KBM-7 (cell line): Measurements from ENCODE around the gene POLR2B.
A peak's percentile ranks its signal among the peaks of the same experiment; 100 is the strongest.

Experiments
- DNase-seq: peaks from one replicate; pipeline ENCODE4 v3.0.0-alpha.2; 2015
- in situ Hi-C: fragments of 300-500 bp; cut with MboI; formaldehyde crosslinking; loops from 2 replicates; pipeline ENCODE4 v1.14.3; 2020; ENCODE audit warnings: low sequenced_read_pairs, low pct_unique_long_range_greater_than_20kb, mixed read lengths

The POLR2B gene

GRCh38 chr4:56979421-56980072, 851 bp downstream of the POLR2B start:
- in situ Hi-C loops = no loop called here
- peak; percentile 64 for DNase-seq

- no peak for DNase-seq
- in situ Hi-C loops = no loop called here
Measured at GRCh38 chr4:56981795-56982201, 3.1 kb downstream of the POLR2B start.

- DNase-seq = no peak
- in situ Hi-C loops = no loop called here
Measured at GRCh38 chr4:56986192-56986591, 7.5 kb downstream of the POLR2B start.

GRCh38 chr4:56986952-56987351, 8.3 kb downstream of the POLR2B start:
- in situ Hi-C loops = no loop called here
- DNase-seq = no peak

GRCh38 chr4:56990109-56990905, 11.6 kb downstream of the POLR2B start:
- in situ Hi-C loops = no loop called here
- DNase-seq = no peak

- in situ Hi-C loops = no loop called here
- no peak for DNase-seq
Measured at GRCh38 chr4:56995525-56995924, 16.8 kb downstream of the POLR2B start.

GRCh38 chr4:56999751-57000150, 21.1 kb downstream of the POLR2B start:
- in situ Hi-C loops = no loop called here

GRCh38 chr4:57013543-57014120, 34.9 kb downstream of the POLR2B start:
- no peak for DNase-seq
- in situ Hi-C loops = no loop called here

More at GRCh38 chr4:56999751-57000150, 21.1 kb downstream of the POLR2B start:
- DNase-seq = no peak

GRCh38 chr4:57018980-57019379, 40.3 kb downstream of the POLR2B start:
- in situ Hi-C loops = no loop called here
- no peak for DNase-seq

GRCh38 chr4:57020467-57021101, 41.9 kb downstream of the POLR2B start:
- in situ Hi-C loops = no loop called here
- no peak for DNase-seq

GRCh38 chr4:57023104-57023503, 44.4 kb downstream of the POLR2B start:
- DNase-seq = no peak
- in situ Hi-C loops = no loop called here

GRCh38 chr4:57034520-57034919, 55.8 kb downstream of the POLR2B start:
- in situ Hi-C loops = no loop called here
- DNase-seq = no peak

GRCh38 chr4:57037982-57038604, 59.4 kb downstream of the POLR2B start:
- in situ Hi-C loops = no loop called here
- DNase-seq = peak; percentile 55

GRCh38 chr4:57039345-57039744, 60.6 kb downstream of the POLR2B start:
- in situ Hi-C loops = no loop called here
- DNase-seq = no peak

- in situ Hi-C loops = no loop called here
- DNase-seq = no peak
Measured at GRCh38 chr4:57040510-57040909, 61.8 kb downstream of the POLR2B start.

- in situ Hi-C loops = no loop called here
- no peak for DNase-seq
Measured at GRCh38 chr4:57041020-57041419, 62.3 kb downstream of the POLR2B start.

GRCh38 chr4:57042711-57043169, 64.0 kb downstream of the POLR2B start:
- no peak for DNase-seq
- in situ Hi-C loops = no loop called here

GRCh38 chr4:57043347-57044251, 64.9 kb downstream of the POLR2B start:
- in situ Hi-C loops = no loop called here
- DNase-seq = no peak
